Activated CD4-positive, CD25-positive, alpha-beta regulatory T cell treated with anti-CD3 and anti-CD28 coated beads, Interleukin-2, amount 50 U/mL, for 16 hours (primary cell): ENCODE results near the gene STAMBPL1.
A peak's percentile ranks its signal among the peaks of the same experiment; 100 is the strongest.
"Not testable (repeated sequence)": the region's sequence is repeated elsewhere in the genome, so short reads cannot be mapped to it uniquely, and the experiment has no call there.

Source experiments
- DNase-seq: peaks from one replicate; pipeline ENCODE4 v3.0.0-alpha.2; 2020; ENCODE audit warnings: low read depth, low spot score

STAMBPL1 gene

DNA sequence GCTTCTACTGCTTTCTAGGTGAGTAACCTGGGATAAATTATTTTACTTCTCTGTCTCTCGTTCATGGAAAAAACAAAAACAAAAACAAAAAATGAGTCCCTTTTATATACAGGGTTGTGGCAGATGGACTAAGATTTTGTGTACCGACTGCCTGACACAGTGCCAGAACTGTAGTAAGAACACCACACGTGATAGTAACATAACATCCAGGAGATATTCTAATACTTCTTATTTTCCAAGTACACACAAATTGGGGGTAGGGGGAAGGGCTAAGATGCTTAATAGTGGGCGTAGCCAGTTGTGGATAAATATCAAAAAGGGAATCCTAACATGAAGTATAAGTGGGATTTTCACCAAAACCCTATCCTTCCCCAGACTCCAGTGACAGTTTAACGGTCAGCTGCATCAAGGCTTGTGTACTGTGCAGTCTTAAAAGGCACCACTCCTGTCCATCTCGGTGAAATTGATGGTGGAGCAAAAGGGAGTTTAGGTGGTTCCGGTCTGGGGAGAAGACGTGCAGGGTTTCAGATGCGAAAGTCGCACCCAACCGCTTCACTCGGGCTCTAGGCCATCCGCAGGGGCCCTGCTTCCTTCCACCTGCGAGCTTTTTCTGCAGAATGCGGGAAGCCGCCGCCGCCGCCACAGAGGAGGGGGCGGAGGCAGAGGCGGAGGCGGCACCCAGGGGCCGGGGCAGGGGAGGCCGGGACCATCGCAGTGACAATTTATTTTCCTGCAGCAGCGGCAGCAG is at the start of gene STAMBPL1:
STAMBPL1 (plus strand) TSS at position 712 of the 748 bp plus-strand sequence. CDS start 21,464 bp downstream, outside the sequence.
- peak; percentile 51 for DNase-seq

DNA sequence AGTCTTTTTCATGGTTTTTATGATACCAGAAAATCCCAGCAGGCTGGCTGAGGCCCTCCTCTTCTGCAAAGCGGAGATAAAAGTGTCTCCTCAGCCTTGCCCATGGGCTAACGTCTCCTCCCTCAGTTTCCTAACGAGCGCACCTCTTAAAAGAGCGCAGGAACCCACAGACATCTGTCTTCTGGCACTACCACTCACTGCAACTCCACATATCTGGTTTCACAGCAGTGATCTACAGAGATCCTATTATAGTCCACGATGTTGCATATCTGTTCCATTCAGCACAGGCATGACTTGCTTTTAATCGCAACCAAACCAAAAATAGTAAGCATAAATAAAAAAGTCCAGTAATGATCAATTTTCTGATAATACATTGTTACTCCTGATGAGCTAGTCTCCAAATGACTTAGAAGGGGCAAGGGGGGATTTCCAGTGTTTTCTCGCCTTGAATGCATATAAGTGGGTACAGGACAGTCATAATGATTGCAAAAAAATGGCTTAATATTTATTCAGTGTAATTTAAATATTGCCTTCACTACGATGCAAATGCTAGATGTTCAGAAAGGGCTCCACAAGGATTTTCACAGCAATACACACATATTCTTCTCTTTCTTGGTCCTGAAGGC is 49.3 kb upstream of the STAMBPL1 start:
- DNase-seq = no peak

DNA sequence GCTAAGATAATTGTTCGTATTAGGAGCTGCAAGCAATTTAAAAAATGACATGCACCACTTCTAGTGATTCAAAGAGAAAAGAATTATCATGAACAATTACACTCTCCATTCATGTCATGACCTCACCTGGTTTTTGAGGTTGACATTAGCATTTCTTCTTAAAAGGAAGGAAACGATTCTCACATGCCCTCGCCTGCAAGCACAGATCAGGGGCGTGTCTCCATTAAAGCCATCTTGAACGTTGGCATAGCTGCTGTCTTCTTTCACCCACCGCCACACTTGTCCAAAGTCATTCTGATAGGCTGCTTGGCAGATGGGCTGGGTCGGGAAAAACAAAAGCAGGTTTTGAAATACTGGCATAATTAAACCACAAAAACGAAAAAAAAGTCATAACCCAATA is 48.3 kb upstream of the STAMBPL1 start:
- peak; percentile 27 for DNase-seq

DNA sequence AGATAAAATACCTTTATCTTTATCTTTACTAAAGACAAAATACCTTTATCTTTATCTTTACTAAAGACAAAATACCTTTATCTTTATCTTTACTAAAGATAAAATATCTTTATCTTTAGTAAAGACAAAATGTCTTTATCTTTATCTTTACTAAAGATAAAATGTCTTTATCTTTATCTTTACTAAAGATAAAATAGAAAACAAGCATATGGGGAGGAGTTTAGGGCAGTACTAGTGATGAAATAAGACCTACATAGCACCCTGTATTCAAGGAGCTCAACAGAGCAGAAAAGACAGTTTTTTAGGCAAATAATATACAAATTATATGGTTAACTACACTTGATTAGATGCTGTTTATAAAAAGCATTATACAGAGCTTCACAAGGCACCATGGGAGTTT is 47.7 kb upstream of the STAMBPL1 start:
- DNase-seq = no peak

DNA sequence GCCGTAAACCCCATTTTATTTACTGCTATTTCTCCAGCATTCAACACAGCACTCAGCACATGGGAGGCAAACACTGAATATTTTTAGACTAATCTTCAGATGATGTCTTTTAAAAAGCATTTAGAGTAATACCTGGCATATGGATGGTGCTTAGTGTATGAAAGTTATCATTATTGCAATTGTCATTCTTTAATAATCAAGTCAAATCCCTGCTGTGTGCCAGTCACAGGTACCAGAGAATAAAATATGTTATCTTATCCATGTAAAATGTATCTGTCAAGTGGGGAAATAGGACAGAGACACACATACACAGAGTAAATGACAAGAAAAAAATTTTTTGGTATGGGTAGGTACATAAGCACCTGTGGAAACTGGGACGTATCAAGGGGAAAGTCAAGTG is 46.9 kb upstream of the STAMBPL1 start:
- no peak for DNase-seq

DNA sequence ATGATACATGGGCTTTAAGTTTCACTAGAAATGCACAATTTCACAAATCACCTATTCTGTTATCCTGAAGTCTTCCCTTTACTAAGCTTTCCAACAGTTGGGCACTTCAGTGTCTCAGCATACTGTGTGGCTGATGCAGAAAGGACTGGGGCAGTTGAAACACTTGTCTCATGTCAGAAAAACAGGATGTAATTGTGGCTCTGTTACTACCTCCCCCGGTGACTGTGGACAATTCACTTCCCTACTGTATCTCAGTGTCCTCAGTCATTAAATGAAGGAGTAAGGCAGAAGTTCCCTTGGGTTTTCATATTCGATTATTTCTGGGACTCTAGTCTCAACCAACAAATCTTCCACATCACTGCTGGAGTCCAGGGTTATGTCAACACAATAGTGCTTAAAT is 46.3 kb upstream of the STAMBPL1 start:
- no peak for DNase-seq

DNA sequence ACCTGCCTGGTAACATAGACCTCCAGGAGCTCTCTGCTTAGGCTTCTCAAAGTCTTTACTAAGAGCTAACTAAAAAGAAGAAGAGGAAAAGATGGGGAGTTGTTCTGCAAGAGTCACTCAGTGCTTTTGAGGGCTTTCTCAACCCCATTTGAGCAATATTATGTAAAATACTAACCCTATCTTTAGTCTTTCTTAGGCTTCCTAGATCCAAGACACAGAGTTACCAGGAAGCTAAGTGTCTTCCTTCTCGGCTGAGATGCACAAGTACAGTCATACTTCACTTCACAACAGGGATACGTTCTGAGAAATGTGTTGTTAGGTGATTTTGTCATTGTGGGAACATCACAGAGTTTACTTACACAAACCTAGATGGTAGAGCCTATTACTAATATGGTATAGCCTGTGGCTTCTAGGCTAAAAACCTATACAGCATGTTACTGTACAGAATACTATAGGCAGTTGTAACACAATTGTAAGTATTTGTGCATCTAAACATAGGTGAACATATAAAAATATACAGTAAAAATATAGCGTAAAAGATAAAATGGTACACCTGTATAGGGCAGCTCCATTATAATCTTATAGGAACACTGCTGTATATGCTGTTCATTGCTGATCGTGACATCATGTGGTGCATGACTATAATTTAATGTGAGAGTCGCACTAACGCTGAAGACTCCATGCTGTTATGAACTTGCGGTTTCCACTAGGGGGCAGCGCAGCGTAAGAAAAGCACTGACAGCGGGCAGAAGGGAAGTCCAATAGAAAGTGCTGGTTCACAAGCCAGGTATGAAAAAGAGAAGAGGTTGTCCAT is 44.7 kb upstream of the STAMBPL1 start:
- peak; percentile 80 for DNase-seq

DNA sequence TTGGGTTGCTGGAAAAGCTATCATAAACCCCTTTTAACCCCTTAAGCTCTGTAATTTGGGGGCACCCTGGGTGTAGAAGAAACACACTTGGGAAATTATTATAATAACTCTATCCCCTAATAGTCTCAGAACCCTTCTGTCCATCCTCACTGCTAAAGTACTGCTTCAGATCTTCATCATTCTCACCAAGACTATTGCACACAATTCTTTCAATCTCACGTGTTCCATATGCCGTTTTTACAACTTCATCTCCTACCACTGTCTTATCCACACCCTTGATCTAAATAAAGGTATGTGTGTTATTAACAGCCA is 44.2 kb upstream of the STAMBPL1 start:
- no peak for DNase-seq

DNA sequence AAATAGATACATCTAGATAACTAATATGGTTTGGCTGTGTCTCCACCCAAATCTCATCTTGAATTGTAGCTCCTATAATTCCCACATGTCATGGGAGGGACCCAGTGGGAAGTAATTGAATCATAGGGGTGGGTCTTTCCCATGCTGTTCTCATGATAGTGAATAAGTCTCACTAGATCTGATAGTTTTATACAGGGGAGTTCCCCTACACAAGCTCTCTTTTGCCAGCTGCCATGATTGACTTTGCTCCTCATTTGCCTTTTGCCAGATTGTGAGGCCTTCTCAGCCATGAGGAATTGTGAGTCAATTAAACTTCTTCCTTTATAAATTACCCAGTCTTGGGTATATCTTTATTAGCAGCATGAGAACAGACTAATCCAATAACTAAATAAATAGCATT is 42.4 kb upstream of the STAMBPL1 start:
- DNase-seq = not testable (repeated sequence)

DNA sequence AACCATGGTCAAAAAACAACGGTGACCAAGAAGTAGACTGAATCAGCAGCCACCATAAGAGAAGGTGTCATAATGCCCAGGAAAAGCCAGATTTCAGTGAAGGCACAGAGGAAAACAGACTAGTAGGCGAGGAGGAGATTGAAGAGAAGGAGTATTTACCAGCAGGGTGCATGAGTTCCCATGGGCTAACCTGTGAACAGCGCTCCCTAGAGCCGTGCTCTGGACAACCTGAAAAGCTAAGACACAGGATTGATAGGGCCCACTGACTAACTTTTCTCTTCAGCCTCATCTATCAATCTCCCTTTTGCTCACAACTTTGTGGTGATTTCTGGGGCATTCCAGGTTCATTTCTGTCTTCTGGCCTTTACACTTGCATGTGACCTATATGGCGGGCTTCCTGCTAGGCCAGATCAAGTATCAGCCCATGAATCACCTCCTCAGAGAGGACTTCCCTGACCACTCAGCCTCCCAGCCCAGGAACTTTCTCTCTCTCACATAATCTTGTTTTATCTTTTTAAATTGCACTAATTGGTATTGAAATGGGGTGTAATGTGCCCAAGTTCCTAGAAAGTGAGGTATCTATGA is 41.2 kb upstream of the STAMBPL1 start:
- no peak for DNase-seq

DNA sequence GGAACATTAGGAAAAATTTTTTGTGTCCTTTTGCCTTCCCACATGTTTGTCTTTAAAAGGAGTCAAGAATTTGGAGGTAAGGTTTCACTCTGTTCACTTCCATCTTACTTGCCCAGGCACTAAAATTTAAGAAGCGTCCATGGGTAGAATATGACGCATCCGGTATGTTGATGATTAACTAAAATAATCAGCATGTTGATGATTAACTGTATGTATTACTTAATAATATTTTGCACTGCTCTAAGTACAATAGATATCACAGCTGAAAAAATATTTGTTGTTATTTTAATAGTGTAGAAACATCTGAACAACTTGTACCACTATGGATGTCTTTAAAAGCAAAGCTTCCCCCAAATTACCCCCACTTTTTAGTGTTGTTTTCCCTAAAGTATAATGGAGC is 39.9 kb upstream of the STAMBPL1 start:
- DNase-seq = no peak

DNA sequence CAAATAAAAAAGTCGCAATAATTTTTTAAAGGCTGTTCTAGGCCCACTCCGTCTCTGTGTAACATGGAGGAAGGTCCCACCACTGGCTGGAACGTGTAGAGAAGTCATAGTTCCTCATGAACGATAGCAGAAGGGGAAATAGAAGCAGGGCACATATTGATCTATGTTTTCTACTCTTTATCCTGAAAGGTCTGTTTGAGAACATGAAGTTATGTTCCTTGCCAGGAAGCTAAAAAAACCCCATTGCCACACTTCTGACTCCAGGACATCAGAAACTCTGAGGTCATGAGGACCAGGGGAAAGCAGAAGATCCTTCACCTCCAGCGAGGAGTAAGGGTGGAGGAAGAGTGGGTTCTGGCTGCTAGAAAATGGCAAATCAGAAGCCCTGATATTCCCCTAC is 39.2 kb upstream of the STAMBPL1 start:
- DNase-seq = no peak

DNA sequence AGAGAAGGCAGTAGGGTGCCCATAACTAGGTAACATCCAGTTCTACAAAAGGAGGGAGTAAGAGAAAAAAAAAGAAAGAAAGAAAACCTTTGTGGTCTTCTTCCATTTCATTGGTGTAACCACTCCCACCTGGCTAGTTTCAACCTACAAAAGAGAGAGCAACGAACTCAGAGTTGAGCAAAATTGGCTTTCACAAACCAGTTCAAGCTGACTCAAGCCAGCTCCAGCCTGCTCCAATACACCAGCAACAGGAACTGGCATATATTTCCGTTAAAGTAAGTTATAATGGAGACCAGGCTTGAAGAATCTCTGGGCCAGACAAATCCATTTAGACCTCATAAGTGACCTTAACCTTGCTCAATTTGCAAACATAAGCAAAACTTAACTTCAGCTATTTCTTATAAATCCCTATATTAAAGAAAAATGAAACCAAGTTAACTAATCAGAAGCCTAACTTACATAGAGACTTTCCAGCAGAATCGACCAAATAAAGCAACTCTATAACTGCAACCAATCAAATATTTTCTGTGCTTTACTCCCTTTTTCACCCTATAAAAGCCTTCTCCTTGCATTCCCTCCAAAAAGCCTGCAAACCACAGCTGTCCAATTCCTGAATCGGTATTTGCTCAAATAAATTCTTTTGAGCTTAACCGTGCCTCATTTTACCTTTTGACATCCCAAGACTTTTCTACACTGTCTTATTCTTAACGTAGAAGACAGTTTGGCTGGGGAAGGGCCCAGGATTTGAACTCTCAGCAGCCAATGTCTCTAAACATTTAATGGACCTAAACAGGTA is 38.5 kb upstream of the STAMBPL1 start:
- no peak for DNase-seq

DNA sequence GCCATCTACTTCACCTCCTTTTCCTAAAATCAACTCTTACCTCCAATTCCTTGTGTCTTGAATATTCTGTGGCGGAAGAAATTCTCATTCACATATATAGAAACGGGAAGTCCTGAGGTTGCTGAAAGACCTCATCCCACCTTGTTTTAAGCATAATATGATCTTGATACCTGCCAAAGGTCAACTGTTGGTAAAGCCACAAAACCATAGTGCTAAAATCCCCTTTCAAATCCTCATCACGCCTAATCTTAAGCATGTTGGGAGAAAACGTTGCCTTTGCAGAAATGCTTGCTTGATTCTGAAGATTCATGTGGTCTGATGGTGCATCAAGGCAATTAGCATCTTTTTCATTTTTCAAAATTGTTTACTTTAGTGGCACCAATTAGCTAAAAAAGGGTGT is 36.9 kb upstream of the STAMBPL1 start:
- no peak for DNase-seq

DNA sequence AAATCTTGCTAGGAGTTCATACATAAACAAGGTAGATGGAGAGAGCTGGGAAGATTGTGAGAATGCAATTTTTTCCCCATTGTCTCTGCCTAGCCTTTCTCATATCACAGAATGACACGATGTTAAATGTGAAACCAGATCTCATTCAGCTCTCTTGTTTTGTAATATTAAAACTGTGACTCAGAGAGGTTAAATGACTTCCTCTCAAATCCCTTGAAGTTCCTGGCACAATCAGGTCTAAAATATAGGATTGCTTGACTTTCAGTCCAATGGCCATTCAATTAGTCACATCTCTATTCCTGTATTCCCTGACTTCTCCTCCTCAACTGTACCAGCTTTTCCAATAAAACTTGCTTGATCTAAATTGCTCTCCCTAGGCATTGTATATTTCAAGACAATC is 31.5 kb upstream of the STAMBPL1 start:
- no peak for DNase-seq

DNA sequence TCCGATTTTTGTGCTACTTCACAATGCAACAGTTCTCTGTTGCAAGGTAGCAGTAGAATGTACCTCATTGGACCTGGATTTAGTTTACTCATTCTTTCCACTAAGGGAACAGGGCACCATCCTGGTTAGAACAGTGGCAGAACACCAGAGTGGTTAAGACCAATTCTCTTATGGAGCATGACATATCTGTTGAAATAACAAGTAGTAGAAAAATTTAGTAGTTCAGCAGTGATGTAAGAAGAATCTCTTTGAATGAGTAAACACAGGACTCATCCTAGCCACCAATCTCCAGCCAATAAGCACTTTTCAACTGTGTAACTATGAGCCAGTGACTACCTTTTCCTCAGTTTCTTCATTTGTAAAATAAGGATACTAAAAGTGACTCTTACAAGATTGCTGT is 30.8 kb upstream of the STAMBPL1 start:
- DNase-seq = no peak

DNA sequence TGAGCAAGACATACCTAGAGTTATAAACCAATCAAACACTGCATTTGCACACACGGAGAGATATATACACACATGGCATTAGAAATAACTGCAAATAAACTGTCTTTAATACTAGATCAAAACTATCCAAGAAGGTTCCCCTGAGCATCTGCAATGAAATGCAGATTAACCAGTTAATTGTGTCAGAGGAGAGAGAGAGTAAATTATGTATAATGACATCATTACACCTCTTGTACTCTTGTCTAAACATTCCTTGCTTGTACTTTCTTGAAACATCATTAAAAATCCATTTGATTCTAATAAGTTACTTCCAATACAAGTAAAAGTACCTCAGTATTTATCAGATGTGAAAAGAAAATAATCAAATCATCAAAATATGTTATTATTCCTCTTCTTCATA is 29.3 kb upstream of the STAMBPL1 start:
- DNase-seq = no peak

DNA sequence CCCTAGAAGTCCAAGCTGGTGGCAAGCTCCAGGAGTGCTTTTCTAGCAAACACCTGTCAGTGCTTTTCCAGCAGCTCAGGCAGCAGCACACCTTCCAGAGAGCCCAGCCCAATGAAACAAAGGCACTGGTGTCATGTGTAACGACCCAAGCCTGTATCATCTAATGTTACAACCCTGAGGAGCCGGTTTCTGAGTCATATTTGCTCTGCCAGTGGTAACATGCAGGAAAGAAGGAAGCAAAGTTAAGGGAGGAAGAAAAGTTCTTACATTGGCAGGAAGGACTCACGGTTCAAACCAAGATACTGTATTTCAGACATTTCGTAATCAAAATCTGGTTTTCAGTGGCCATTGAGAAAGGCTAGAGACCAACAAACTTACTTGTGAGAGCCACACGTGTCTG is 28.3 kb upstream of the STAMBPL1 start, which contains the start of gene ANKRD22:
ANKRD22 (minus strand) TSS at position 139 of the 400 bp plus-strand sequence. CDS start 237 bp downstream, outside the sequence.
- no peak for DNase-seq

DNA sequence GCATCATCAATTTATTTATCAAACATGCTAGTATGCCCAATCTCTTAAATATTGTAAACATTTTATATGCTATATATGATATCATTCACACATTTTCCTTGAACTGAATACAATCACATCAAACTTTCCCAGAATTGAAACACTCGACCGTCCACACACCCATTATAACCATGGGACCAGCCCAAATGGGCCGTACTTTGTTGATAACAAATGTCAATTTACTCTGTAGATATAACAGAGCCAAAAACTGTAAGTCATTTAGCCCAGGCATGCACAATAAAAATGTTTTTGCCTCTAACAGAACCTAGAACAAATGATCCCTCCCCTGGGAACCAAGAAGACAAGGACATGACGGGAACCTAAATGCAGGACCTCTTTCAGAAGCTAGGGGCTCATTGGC is 27.7 kb upstream of the STAMBPL1 start:
- DNase-seq = no peak

DNA sequence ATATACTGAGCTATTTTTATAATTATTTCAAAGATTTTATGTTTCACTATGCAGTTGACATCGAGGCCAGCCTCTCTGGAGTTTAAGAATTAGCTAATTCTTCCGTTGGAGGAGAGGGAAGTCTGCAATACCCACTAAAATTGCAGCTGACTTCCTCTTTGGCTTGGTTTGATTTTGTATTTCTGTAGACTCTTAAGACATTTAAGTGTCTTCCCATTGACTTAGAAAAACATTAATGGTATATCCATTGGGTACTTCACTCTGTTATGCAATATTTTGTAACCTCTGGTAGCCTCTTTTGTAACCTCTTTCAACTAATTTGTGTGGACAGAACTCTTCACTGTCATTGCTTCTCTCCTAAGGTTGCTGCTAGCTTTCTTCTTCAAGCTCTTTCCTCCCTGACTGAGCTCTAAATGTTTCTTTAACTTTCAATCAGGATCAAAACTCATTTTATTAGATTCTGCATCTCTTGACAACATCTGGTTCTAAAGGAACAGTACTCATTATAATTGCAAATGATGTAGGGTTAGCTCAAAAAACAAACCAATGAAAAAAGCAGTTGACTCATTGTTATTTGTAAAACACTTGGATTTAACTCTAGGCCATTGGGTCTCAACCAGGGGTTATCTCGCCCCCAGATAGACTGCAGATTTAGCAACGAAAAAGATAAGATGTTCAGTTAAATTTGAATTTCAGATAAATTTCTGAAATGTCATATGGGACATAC is 26.7 kb upstream of the STAMBPL1 start:
- no peak for DNase-seq

DNA sequence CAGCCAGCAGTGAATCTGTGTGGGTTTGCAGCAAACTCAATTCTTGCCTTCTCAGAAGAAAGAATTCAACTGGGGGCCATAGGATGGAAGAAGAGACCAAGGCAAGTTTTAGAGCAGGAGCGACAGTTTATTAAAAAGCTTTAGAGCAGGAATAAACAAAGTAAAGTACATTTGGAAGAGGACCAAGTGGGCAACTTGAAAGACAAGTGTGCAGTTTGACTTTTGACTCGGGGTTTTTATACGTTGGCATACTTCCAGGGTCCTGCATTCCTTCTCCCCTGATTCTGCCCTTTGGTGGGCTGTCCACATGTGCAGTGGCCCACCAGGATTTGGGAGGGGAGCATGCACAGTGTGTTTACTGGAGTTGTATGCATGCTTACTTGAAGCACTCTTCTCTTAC is 25.4 kb upstream of the STAMBPL1 start:
- DNase-seq = no peak
